Right cardiac atrium (tissue), 5 donors: Measurements from ENCODE around the gene CUBN. TPM values are rescaled to one million over a fixed set of nuclear protein-coding genes. Genes with fewer than 3 reads are reported as not detected.

Experiments
- ATAC-seq, 2 donors: fragments of 200-7000 bp; cut with Tn5 transposase; one replicate each; pipeline versions ENCODE4 v1.8.0 to v1.9.1; 2020; ENCODE audit warnings: moderate library complexity in 2 of 2, mild to moderate bottlenecking in 1 of 2
- DNase-seq, 3 donors: peaks; one replicate each; pipeline ENCODE4 v3.0.0-alpha.2; 2020
- H3K27ac ChIP-seq: one replicate; pipeline ENCODE4 v1.5.1; 2013; ENCODE audit warnings: mild to moderate bottlenecking, low read length, control low read depth, moderate library complexity
- H3K27me3 ChIP-seq: one replicate; pipeline ENCODE4 v1.6.1; 2013; ENCODE audit not compliant: control insufficient read depth, insufficient read depth
- H3K4me1 ChIP-seq: one replicate; pipeline ENCODE4 v1.6.1; 2013; ENCODE audit warnings: low read length; ENCODE audit not compliant: control insufficient read depth, insufficient read depth
- H3K4me3 ChIP-seq: one replicate; pipeline ENCODE4 v1.5.1; 2013; ENCODE audit warnings: low read length, control low read depth
- H3K9me3 ChIP-seq: one replicate; pipeline ENCODE4 v1.6.1; 2013; ENCODE audit warnings: low read length; ENCODE audit not compliant: control insufficient read depth
- WGBS: extraction: QIAGEN DNeasy Blood & Tissue Kit; methylation state at CpG from one replicate; pipeline ENCODE4 v1.1.7; 2013; 5-methylcytosine and 5-hydroxymethylcytosine counted together
- intact Hi-C, 4 donors: fragments of 100-400 bp; cut with DNase I; formaldehyde crosslinking; loops; one replicate each; pipeline versions ENCODE4 v1.11.0 to v1.14.0; 2022 to 2023
- long read RNA-seq, 4 donors: library from polyadenylated mRNA; unstranded; transcript quantifications; one replicate each; pipeline ENCODE4 v2.0.0, GENCODE V29; 2020 to 2021
- polyA plus RNA-seq: library from polyadenylated mRNA; stranded (reverse); fragments of 200-250 nt; gene quantifications from one replicate; pipeline ENCODE4 v1.2.3, GENCODE V29; 2013
- total RNA-seq, 4 donors: library from RNA; stranded (reverse); fragmentation: NEBNext Ultra II Directional; extraction: Animal tissue kit (Norgen Biotek cat#: 25700); gene quantifications; one replicate each; pipeline ENCODE4 v1.2.1, GENCODE V29; 2021
- donor health status: healthy with polysubstance abuse.
- donor health status: DM: no; HTN: yes; CAD: no.
- donor health status: DM: no; HTN: no; CAD: no.
- donor health status: DM: no; HTN: yes; CAD: no; lungs with severe emphysema.
- donor health status: DM: yes; HTN: yes; CAD: no.

CUBN gene
- total RNA-seq (1 to 10 TPM in 1 of 4 donors, under 1 TPM in 3; 0.78 to 1.3 (median 0.91) TPM), polyA plus RNA-seq (0.41 TPM)
- long read RNA-seq, donor 1, partial matches to known transcripts = 1 of 1 reads
- long read RNA-seq, donor 1, other reads (novel, unspliced or antisense) = 0 of 1 reads
- long read RNA-seq, donor 2 = 0 reads
- long read RNA-seq, donor 3 = 0 reads
- long read RNA-seq, donor 4 = 0 reads

GRCh38 chr10:17129741-17130140, at the start of gene CUBN:
Gene CUBN, minus strand, starts transcription at chr10:17129811. Its CDS starts 46 bp downstream, at chr10:17129765.
- no peak for ATAC-seq
- H3K9me3 ChIP-seq = no peaks in the 10 kb centered on the region
- no peak within 1 kb of the TSS for H3K27ac ChIP-seq
- no peak within 1 kb of the TSS for H3K4me3 ChIP-seq
- intact Hi-C loops = no loop called here
- H3K27me3 ChIP-seq = no peaks in the 10 kb centered on the region
- no peak for DNase-seq
- 95% methylated on average over 1 of the region's 1 CpG for WGBS
- H3K4me1 ChIP-seq = no peaks in the 10 kb centered on the region

- no peak overlapping the region for H3K4me3 ChIP-seq
- no peaks in the 10 kb centered on the region for H3K4me1 ChIP-seq
- DNase-seq (no peak), ATAC-seq (no peak)
- intact Hi-C loops = no loop called here
- no peak overlapping the region for H3K27ac ChIP-seq
- WGBS = 77% methylated on average over 3 of the region's 3 CpGs
- no peaks in the 10 kb centered on the region for H3K27me3 ChIP-seq
- H3K9me3 ChIP-seq = no peaks in the 10 kb centered on the region
These were observed 49.4 kb upstream of the CUBN start for GRCh38 chr10:17179002-17179401.

GRCh38 chr10:17178006-17178405, 48.4 kb upstream of the CUBN start:
- no peak overlapping the region for H3K27ac ChIP-seq
- ATAC-seq = no peak
- DNase-seq = no peak
- no peaks in the 10 kb centered on the region for H3K4me1 ChIP-seq
- no peak overlapping the region for H3K4me3 ChIP-seq
- WGBS = 91% methylated on average over 1 of the region's 1 CpG
- H3K9me3 ChIP-seq = no peaks in the 10 kb centered on the region
- H3K27me3 ChIP-seq = no peaks in the 10 kb centered on the region
- intact Hi-C loops = no loop called here

- no peaks in the 10 kb centered on the region for H3K9me3 ChIP-seq
- intact Hi-C loops = no loop called here
- no peaks in the 10 kb centered on the region for H3K27me3 ChIP-seq
- no peak overlapping the region for H3K4me3 ChIP-seq
- no peaks in the 10 kb centered on the region for H3K4me1 ChIP-seq
- ATAC-seq (no peak), DNase-seq (no peak)
- no peak overlapping the region for H3K27ac ChIP-seq
- 100% methylated on average over 1 of the region's 1 CpG for WGBS
These were observed 47.4 kb upstream of the CUBN start for GRCh38 chr10:17177014-17177413.

- Histone ChIP-seq H3K4me3 (no peak overlapping the region), H3K4me1 (no peaks in the 10 kb centered on the region), H3K9me3 (no peaks in the 10 kb centered on the region), H3K27me3 (no peaks in the 10 kb centered on the region), H3K27ac (no peak overlapping the region)
- no peak for ATAC-seq
- intact Hi-C loops = no loop called here
- no peak for DNase-seq
These were observed 46.5 kb upstream of the CUBN start for GRCh38 chr10:17176091-17176490.

GRCh38 chr10:17175551-17175950, 45.9 kb upstream of the CUBN start:
- no peak overlapping the region for H3K27ac ChIP-seq

GRCh38 chr10:17174626-17175025, 45.0 kb upstream of the CUBN start:
- intact Hi-C loops = no loop called here
- H3K27me3 ChIP-seq = no peaks in the 10 kb centered on the region
- no peak overlapping the region for H3K27ac ChIP-seq
- no peaks in the 10 kb centered on the region for H3K9me3 ChIP-seq
- ATAC-seq (no peak), DNase-seq (no peak)
- no peaks in the 10 kb centered on the region for H3K4me1 ChIP-seq
- H3K4me3 ChIP-seq = no peak overlapping the region

More at GRCh38 chr10:17175551-17175950, 45.9 kb upstream of the CUBN start:
- Histone ChIP-seq H3K9me3 (no peaks in the 10 kb centered on the region), H3K27me3 (no peaks in the 10 kb centered on the region), H3K4me1 (no peaks in the 10 kb centered on the region), H3K4me3 (peak overlapping the region; percentile 1)
- no peak for DNase-seq
- WGBS = 51% methylated on average over 4 of the region's 4 CpGs
- intact Hi-C loops = no loop called here
- peak; percentile 49 to 57 for ATAC-seq

GRCh38 chr10:17171141-17171641, 41.6 kb upstream of the CUBN start:
- DNase-seq (peak in 1 of 3 donors; percentile 36), ATAC-seq (peak in 1 of 2 donors; percentile 56)
- Histone ChIP-seq H3K27me3 (no peaks in the 10 kb centered on the region), H3K9me3 (no peaks in the 10 kb centered on the region), H3K4me3 (peak overlapping the region; percentile 12), H3K27ac (peak overlapping the region; percentile 0), H3K4me1 (no peaks in the 10 kb centered on the region)
- WGBS = 48% methylated on average over 4 of the region's 4 CpGs
- intact Hi-C loops = no loop called here

- Histone ChIP-seq H3K27me3 (no peaks in the 10 kb centered on the region), H3K9me3 (no peaks in the 10 kb centered on the region), H3K27ac (no peak overlapping the region), H3K4me3 (no peak overlapping the region), H3K4me1 (no peaks in the 10 kb centered on the region)
- ATAC-seq (peak; percentile 57 to 62), DNase-seq (no peak)
- 39% methylated on average over 4 of the region's 4 CpGs for WGBS
- intact Hi-C loops = no loop called here
These were observed 40.2 kb upstream of the CUBN start for GRCh38 chr10:17169803-17170202.

- ATAC-seq (no peak), DNase-seq (no peak)
- Histone ChIP-seq H3K4me1 (no peaks in the 10 kb centered on the region), H3K9me3 (no peaks in the 10 kb centered on the region), H3K27me3 (no peaks in the 10 kb centered on the region), H3K4me3 (no peak overlapping the region), H3K27ac (no peak overlapping the region)
- intact Hi-C loops = no loop called here
- WGBS = 79% methylated on average over 3 of the region's 3 CpGs
These were observed 37.1 kb upstream of the CUBN start for GRCh38 chr10:17166699-17167098.

GRCh38 chr10:17162828-17163227, 33.2 kb upstream of the CUBN start:
- ATAC-seq = no peak
- no peaks in the 10 kb centered on the region for H3K9me3 ChIP-seq
- DNase-seq = no peak
- no peak overlapping the region for H3K27ac ChIP-seq
- no peaks in the 10 kb centered on the region for H3K4me1 ChIP-seq
- no peaks in the 10 kb centered on the region for H3K27me3 ChIP-seq
- intact Hi-C loops = no loop called here
- WGBS = 81% methylated on average over 2 of the region's 2 CpGs
- H3K4me3 ChIP-seq = no peak overlapping the region

- intact Hi-C loops = no loop called here
These were observed 32.2 kb upstream of the CUBN start for GRCh38 chr10:17161775-17162174.

More at GRCh38 chr10:17161775-17162174, 32.2 kb upstream of the CUBN start:
- no peaks in the 10 kb centered on the region for H3K9me3 ChIP-seq
- no peak for ATAC-seq
- no peak for DNase-seq
- no peaks in the 10 kb centered on the region for H3K4me1 ChIP-seq
- H3K27ac ChIP-seq = no peak overlapping the region
- no peak overlapping the region for H3K4me3 ChIP-seq
- H3K27me3 ChIP-seq = no peaks in the 10 kb centered on the region
- 63% methylated on average over 3 of the region's 3 CpGs for WGBS
